COLO668 (cell line): ENCODE data around the gene CDK14.
"Not testable (repeated sequence)": the region's sequence is repeated elsewhere in the genome, so short reads cannot be mapped to it uniquely, and the experiment has no call there.

Source experiments
- DNase-seq: peaks from one replicate; lab custom pipeline; 2025; ENCODE audit not compliant: unreplicated experiment; lab: John Stamatoyannopoulos, UW

CDK14 gene

GRCh38 chr7:90749262-90749661 lies 153.1 kb downstream of the CDK14 start:
- DNase-seq = peak; percentile 52

DNA sequence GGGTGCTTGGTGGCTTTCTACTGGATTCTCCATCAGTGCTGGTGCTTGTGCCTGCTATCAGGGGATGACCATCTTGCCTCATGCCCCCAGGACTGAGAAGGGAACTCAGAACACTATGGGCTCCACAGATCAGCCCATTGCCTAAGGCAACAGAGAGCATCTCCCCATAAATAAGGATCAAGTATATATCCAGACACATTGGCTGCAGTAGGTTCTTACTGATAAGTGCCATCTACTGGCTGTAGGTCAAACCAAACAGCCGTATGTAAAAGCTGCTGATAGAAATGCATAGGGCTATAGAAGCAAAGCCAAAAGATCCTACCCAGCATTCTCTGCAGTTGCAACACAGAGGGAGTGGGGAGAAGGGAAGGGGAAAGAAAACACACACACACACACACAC lies 153.7 kb downstream of the CDK14 start:
- no peak for DNase-seq

GRCh38 chr7:90751595-90751994 lies 155.5 kb downstream of the CDK14 start:
- DNase-seq = no peak

DNA sequence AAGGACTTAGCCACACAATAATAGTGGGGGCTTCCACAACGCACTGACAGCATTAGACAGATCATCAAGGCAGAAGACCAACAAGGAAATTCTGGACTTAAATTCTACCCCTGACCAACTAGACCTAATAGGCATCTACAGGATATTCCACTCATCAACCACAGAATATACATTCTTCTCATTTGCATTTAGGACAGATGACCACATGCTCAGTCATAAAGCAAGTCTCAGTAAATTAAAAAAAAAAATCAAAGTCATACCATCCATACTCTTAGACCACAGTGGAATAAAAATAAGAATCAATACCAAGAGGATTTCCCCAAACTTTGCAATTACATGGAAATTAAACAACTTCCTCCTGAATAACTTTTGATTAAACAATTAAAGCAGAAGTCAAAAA lies 155.9 kb downstream of the CDK14 start:
- DNase-seq = no peak

GRCh38 chr7:90755041-90755440 lies 158.9 kb downstream of the CDK14 start:
- DNase-seq = no peak

GRCh38 chr7:90756366-90756765 lies 160.2 kb downstream of the CDK14 start:
- no peak for DNase-seq

DNA sequence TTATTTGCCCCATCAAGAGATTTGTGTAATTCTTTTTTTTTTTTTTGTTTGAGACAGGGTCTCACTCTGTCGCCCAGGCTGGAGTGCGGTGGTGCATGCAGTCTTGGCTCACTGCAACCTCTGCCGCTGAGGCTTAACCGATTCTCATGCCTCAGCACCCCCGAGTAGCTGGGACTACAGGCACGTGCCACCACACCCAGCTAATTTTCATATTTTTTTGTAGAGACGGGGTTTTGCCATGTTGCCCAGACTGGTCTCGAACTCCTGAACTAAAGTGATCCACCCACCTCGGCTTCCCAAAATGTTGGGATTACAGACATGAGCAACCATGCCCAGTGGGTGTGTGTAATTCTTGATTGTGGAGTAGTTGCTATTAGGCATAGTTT lies 161.4 kb downstream of the CDK14 start:
- DNase-seq = not testable (repeated sequence)

DNA sequence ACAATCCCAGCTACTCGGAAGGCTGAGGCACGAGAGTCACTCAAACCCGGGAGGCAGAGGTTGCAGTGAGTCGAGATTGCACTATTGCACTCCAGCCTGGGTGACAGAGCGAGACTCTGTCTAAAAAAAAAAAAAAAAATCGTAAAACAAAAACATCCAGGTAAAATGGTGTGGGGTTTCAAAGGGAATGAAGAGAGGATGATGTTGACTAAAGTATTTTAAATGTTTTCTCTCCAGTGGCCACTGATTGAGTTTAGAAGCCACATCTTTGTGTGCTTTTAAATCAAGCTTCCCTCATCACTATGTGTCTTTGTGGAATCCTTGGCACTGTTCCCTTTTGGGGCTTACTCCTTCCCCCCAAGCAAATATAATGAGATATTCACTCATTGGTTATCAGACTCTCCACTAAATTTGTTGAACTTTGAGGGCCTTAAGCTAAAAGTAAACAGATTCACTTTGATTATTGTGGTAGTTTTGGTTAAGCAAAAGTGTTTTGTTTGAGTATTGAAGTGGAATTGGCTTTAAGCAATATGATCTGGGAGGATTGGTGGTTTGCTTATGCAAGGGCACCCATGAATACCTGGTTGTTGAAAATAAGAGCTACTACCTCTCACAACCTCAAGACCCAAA lies 162.9 kb downstream of the CDK14 start:
- no peak for DNase-seq

DNA sequence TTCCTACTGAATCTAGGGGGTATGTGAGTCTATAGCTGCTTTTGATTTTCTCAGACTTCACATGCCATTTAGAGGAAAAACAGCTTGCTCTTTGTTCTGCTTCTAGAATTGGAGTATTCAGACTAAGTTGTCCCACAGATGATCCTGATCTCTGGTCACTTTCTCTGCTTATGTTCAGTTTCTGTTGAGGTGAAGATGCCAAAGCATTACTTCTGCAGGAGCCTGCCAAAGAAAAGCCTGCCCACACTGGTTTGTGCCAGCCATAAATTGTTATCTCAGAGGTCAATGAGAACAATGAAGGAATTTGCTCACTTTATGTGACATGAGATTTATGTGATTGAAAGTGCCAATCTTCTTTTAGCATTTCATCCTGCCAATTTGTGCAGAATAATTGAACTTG lies 163.6 kb downstream of the CDK14 start:
- DNase-seq = no peak

DNA sequence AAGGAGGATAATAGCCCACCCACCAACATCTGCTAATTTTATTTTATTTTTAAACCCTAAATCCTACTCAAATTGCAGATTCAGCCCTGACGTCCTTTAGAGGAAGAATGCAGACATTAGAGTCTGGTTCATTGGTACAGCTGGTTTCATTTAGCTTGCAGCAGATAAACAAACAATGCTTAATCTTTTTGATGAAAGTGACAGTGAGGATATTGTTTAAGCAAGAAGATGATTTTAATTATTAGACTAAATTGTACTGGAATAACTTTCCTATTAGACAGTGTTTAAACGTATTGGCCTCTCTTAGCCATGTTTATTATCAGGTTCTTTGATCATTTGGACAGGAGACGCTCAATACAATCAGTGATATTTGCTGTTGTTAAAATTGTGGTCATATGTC lies 164.8 kb downstream of the CDK14 start:
- no peak for DNase-seq

DNA sequence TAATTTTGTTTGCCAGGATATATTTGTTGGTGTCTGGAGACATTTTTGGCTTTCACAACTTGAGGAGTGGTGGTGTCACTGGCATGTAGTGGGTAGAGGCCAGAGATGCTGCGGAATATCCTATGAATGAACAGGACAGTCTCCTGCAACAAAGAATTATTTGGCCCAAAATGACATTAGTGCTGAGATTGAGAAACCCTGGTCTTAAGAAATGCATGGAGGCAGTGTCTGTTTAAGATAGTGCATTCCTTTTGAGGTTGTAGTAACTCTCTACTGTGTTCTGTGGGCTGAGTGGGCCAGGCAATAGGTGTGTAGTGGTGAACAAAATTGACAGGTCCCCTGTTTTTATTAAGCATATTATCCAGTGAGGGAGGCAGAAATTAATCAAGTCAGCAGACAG lies 165.5 kb downstream of the CDK14 start:
- no peak for DNase-seq

DNA sequence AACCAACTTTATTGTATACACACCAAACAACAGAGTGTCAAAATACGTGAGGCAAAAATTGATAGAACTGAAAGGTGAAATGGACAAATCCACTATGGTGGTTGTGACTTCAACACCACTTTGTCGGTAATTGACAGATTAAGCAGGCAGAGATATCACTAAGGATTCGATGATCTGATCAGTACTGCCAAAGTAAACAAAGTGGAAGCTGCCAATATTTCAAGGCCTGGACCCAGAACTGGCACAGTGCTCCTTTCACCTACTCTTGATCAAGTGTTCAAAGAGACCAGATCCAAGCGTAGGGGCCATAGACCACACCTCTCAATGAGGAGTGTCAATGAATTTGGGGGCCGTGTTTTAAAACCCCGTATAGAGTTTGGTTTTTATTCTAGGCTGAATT lies 167.0 kb downstream of the CDK14 start:
- DNase-seq = no peak

DNA sequence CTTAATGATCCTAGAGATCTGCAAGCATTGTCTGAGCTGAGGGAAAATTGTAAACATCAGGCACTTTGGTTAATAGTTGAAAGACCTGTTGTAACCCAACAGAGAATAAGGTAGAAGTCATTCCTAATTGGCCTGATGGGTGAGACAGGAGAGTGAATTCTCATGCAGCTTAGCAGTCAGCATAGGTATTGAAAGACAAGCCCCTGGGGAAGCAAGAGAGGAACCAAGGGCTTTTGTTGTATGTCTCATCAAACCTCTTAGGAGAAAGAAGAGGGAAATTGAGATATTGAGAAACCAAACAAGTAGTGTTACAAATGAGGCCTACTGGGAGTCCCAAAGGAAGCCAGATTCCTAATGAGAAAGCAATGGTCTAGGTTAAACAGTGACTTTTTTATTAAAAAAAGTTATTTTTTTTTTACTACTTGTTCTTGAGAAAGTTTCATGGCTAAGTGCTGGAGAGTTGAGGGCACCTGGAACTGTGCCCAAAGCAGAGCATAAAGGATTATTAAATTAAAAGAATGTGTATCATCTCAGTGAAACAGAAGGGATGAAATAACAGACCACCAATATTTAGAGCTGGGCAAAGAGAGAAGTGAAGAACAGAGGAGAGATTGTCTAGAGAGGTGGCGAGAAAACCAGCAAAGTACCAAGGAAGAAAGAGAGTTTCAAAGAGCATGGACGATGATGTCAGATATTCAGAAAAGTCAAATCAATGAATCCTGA lies 168.9 kb downstream of the CDK14 start:
- DNase-seq = no peak

DNA sequence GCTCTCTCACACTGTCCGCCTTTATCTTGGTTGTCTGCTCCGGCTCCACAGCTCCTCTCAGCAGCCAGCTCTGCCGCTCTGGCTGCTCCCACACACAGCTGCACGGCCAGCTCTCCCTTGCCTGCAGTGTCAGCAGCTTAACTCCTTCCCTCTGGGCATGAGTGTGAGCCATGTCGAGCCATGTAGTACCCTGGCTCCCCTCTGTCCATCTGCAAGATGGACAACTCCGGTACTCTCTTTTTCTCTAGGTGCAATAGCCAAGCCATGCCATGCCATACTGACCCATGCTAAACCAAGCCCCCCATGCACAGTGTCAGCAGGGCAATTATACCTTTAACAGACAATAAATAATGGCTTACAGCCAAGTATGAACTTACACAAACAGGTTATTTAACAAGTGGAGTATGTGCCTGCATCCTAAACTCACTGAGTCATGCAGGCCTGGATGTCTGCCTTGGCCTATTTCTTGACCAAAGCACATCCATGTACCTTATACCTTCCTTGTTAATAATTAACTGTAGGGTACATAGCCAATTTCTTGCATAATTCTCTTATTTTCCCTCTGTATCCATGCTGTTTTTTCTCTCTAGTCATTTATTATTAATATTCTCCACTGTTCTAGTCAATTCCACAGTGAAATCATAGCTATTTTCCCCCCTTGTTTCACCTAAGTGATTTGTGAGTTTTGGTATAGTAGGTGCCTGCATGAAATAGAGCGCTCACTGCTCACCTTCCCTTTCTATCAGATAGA lies 170.9 kb downstream of the CDK14 start:
- peak; percentile 47 for DNase-seq

DNA sequence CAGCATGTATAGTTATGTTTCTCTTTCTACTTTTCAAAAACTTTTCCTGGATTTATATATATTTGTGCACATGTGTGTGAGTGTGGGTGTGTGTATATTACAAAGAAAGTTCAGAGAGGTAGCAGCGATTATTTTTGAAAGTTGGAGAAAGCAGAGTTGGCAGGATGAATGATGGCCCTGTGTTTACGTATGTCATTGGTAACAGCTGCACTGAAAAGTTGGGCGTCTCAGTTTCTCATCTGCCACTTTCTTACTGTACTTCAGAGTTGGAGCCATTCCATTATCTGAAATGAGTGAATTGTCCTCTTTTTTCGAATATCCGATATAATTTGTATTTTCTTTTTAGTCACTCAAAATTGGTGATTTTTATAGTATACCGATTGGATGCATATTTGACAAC lies 172.2 kb downstream of the CDK14 start:
- DNase-seq = no peak

- DNase-seq = no peak
These were observed 172.9 kb downstream of the CDK14 start for GRCh38 chr7:90769036-90769435.

DNA sequence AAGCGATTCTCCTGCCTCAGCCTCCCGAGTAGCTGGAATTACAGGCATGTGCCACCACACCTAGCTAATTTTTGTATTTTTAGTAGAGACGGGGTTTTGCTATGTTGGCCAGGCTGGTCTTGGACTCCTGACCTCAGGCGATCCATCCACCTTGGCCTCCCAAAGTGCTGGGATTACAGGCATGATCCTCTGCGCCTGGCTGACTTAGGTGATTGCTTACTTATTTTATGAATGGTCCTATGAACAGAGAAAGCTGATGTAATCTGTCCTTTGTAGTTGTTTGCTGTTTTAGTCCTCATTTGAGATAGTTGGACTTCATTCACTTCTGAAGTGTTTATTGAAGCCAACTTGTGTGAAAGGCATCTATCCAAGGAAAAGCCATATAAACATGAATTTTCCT lies 173.4 kb downstream of the CDK14 start:
- DNase-seq = not testable (repeated sequence)

GRCh38 chr7:90771281-90771680 lies 175.2 kb downstream of the CDK14 start:
- no peak for DNase-seq

GRCh38 chr7:90772410-90772809 lies 176.3 kb downstream of the CDK14 start:
- no peak for DNase-seq

GRCh38 chr7:90773269-90773668 lies 177.1 kb downstream of the CDK14 start:
- DNase-seq = no peak

DNA sequence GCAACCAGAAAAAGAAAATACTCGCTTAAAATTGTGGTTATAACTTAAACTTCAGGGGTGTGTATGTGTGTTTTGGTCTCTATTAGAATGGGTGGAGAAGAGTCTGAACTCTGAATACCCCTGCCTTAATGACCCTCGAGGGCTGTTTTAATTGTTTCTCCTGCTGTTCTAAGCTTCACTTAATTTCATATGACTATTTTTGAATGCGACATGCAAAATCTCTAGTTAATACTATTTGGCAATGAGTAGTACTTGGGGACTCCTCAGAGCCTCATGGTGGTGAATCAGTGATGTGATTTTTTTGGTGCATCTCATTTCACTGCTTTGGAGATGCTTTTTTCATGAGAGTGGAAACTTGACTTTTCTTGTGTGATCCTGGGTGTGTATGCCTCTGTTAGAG lies 178.6 kb downstream of the CDK14 start:
- DNase-seq = no peak

- DNase-seq = no peak
These were observed 179.4 kb downstream of the CDK14 start for GRCh38 chr7:90775383-90775965.
